ENCODE measurements around the gene FTCD.

DNA sequence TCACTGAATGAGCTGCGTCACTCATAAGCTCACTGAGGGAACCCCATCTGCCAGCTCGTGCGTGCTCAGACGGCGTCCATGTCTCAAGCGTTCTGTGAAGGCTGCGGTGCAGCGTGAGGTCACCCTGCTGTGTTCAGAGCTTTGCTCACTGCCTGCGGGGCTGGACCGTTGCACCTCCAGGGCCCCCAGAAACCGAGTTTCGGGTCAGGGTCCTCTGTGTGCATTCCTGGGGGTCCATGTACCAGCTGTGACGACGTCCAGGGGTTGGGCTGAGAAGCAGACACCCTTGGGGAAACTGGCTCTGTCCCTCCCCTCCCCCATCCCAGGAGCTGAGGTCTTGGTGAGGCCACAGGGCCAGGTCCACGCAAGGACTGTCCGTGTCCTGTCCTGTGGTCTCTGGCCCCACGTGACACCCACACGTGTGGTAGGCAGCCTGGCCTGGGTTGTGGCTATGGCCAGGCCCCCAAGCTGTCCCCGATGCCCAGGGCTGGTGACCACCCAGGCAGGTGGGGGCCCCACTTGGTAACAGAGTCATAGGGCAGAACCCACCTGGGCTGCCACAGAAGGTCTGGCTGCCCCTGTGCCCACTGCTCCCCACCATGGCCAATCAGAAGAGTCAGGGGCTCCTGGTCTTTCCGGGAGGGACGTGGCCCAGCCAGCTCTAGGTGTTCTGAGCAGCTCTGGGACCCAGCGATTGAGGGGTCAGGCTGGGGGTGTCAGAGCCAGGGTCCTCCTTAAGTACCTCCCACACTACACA is 24.4 kb downstream of the FTCD start:
- TF ChIP-seq CTCF (IDR thresholded peaks at IDR 0.05) (no peak), POLR2A (IDR thresholded peaks at IDR 0.05) (no peak)
